Lung microvascular endothelial cell (primary cell): ENCODE measurements around the gene NRCAM. TPM values are rescaled to one million over a fixed set of nuclear protein-coding genes. Genes with fewer than 3 reads are reported as not detected.
"Not testable (repeated sequence)": the region's sequence is repeated elsewhere in the genome, so short reads cannot be mapped to it uniquely, and the experiment has no call there.

ENCODE experiments used
- DNase-seq, 2 donors: peaks; one replicate each; pipeline versions ENCODE4 v3.0.0 to v3.0.0-alpha.2; 2010; ENCODE audit warnings: low read depth in 2 of 2
- total RNA-seq: library from RNA; depleted of rRNA; stranded (reverse); fragments of >200 nt; gene quantifications from 2 replicates; pipeline ENCODE4 v1.2.1, GENCODE V29; 2014

NRCAM gene
- 1.2 and 8.7 TPM in 2 replicates for total RNA-seq

DNA sequence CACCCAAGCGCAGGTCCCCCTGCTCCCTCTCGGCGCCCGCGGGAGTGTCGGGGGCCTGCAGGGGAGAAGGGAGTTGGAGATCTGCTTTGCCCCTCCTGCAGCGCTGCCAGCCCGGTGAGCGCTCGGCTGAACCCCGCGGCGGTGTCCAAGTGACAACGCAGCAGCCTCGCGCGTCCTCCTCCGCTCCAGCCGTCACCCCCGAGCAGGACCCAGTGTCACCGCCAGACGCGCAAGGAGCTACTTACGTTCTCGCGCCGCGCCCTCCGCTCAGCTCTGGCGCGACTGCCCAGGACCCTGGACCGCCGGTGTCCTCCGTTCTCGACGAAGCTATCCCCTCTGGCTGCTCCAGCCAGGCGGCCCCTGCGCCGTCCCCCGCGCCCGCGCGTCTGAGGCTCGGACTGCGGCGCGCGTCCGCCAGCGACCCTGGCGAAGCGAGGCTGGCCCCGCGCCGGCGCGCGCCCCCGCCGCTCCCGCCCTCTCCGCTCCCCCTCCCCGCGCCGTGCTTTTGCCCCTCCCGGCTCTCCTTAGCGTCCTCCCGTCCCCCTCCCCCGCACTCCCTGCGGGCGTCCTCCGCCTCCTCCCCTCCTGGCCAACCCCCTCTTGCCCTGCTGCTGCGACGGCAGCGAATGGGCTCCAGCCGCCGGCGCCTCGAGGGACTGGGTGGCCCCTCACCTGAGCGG, at the start of gene NRCAM:
TSS of gene NRCAM (minus strand) at position 439 of the 680 bp plus-strand sequence. CDS start 216,372 bp downstream, outside the sequence.
- DNase-seq = peak; percentile 48 to 68

DNA sequence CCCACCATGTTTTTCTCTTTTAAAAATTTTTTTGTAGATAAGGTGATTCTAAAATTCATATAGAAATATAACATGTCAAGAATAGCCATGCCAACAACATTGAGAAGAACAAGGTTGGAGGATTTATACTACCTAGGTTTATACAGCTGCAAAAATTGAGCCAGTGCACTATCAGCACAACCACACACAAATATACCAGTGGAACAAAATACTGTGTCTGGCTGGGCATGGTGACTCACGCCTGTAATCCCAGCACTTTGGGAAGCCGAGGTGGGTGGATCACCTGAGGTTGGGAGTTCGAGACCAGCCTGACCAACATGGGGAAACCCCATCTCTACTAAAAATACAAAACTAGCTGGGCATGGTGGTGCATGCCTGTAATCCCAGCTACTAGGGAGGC, 48.3 kb upstream of the NRCAM start:
- not testable (repeated sequence) for DNase-seq

DNA sequence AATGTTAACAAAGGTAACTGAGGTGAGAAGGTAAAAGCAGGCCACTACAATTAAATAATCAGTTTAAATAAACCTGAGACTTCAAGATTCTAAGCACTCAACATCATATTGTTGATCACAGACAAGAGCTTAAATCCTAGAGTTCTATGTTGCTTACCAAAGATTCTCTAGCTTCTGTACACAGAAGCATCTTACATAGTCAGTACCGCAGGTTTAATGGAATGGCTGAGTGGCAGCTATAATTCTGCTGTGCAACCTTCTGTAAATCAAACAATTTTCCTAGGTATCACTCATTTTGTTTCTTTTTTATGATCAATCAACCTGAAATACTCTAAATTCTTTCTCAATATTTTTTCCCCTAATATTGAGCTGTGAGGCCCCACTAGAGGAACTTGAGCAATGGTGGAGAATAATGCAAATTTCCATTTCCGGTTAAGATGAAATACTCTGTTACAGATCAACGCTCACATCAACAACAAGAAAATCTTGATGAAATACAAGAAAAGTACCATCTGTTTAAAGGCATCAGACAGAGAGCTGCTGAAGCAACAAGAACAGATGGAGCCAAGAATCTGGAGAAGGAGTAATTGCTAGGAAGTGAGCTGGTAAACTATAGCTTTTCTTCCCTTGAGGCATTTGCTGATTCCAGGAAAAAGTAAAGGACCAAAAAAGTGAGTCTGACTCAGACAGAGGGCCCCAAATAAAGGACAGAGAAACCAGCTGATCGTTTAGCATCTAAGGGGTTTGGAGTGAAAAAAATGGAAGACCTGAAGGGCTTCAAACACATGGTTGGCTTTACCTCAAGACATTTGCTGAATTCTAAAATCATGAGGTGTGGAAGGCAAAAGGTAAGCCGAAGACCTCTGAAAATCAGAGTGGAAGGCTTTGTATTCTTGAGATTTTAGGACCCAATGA, 47.1 kb upstream of the NRCAM start:
- no peak for DNase-seq

DNA sequence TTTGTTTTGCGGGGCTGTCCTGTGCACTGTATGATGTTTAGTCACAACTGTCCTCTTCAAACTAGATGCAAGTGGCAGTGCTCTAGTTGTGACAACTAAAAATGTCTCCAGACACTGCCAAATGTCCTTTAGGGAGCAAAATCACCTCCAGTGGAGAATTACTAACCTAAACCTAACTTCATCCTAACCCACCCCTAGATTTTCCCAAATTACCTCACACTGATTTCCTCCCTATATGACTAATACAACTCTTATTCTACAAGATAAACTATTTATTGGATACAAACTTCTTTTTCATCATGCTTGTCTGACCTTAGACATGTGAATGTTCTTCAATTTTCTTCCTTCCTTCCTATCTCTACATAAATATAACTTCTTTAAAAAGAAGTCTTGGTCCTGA, 43.3 kb upstream of the NRCAM start:
- DNase-seq = peak in 1 of 2 donors; percentile 25

DNA sequence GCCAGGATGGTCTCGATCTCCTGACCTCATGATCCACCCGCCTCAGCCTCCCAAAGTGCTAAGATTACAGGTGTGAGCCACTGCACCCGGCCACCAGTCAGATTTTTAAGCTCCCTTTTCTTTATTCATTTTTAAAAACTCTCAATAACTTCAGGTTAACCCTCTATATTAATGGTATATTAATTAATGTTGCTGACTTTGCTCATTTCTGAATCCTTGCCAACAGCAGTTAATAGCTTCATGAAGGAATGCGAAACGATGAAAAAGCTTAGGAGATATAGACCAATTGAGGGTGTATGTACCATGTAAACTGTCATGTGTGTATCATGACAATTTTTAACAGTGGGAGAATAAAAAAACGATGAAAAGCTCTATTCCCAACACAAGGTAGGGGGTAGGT, 42.2 kb upstream of the NRCAM start:
- no peak for DNase-seq

DNA sequence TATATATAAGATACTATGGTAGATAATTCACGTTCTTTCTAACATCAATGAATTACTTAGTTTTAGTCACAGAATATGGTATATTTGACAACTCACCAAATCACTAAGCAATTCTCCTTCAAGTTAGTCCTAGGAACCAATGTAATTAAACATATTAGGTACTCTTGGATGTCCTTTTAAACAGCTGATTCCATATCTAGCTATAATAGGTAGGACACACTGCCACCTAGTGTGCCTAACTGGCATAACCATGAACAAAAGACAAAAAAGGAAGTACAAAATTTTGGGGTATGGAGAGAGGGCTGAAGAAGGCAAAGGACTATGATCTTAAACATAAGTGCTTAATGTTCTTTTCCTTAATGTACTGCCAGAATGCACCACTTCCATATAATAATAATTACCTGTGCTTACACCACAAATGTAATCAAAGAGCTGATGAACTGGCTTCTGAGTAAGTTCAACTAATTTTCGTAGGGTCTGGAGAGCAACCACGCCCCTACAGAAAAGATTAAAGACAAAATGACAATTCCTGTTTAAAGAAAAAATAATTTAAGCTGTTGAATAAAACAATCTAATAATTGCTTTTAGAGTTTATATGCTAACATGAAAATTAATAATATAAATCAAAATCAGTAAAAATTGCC, 41.0 kb upstream of the NRCAM start:
- DNase-seq = peak; percentile 59 to 66

DNA sequence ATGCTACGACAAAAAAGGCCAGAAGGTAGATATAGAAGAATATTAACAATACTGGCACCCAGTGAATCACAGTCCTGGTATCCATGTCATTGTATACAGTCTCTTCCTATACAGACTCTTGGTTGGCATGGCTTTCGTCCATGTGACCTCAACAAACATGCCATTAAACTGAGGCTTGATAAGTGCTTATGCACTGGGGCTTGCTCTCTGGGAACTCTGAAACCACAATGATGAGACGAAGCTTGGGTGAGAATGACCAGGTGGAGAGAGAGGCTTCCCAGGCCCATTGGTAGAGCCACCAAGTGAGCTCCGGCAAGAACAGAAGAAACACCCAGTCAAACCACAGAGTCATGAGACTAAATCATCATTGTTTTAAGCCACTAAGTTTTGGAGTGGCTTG, 36.5 kb upstream of the NRCAM start:
- peak; percentile 8 to 30 for DNase-seq

DNA sequence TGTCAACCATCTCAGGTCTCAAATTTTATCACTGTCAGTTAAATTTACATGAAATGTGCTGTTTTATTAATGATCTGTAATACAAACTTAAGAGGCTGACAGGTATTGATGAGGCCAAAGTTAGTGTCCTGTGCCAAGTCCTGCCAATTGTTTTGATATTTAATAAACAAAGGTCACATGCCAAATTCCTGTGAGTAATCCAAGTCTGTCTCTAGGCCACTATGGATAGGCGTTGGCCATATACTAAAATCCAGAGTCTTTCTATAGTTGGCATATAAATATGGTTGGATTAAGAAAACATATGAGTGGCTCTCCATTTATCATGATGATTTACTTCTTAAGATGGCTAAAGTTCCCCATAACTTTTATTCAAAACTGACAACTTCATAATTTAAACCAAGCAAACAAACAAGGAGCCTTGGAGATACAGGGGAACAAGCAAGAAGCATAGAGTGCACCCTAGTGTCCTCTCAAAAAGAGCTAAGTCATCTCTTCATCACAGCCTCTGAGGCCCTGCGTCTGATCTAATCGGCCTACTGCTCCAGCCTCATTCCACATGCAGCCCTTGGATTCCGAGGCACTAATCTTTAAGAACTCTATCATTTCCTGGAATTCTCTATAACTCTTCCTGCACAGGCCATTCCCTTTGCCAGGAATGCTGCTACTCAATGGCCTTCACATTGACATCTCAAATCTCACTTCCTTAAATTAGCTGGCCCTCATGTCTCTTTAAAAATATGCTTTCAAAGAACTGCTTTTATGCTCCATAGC, 32.7 kb upstream of the NRCAM start:
- DNase-seq = peak in 1 of 2 donors; percentile 81

DNA sequence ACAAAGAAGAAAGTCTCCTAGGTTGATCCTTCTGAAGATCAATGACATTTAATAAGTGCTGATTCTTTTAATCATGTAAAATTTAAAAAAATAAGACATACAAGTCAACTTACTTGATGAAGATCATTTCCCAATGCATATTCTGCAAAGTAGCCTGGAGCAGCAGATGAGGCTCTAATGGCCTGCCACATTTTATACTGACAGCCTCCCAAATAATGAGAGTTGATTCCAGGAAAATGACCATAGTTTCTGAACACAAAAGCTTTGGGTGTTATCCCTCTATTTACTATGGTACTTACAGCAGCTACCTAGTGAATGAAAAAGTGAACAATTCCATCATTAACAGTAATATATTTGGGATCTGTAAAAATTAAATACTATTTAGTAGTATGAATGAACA, 31.4 kb upstream of the NRCAM start:
- no peak for DNase-seq

DNA sequence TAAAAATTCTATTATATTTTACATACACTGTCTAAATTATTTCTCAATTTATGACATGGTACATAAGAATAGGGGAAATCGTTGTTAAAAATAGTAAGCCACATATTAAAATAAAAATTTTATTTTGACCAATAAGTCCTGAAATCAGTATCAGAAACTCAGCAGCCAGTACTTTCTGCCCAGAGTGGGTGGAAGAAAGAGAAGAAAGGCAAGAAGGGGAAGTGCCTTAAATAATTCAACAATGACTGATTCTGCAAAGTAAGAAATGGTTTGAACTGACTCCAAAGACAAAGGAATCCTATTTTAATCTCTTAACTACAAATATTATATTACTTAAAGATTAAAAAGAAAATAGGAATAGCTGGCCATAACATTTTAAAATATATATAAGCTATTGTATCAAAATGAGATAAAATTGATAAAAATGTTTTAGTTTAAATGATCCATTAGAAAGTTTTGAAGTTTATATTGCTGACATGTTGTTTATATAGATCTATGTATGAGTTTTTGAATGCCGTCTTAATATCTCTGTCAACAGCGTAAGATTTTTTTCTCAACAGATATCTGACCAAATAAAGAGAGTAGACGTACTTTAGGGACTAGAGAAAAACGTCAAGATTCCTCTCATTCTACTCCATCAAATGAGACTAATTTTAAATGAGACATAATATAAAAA, 30.2 kb upstream of the NRCAM start:
- DNase-seq = peak in 1 of 2 donors; percentile 55

DNA sequence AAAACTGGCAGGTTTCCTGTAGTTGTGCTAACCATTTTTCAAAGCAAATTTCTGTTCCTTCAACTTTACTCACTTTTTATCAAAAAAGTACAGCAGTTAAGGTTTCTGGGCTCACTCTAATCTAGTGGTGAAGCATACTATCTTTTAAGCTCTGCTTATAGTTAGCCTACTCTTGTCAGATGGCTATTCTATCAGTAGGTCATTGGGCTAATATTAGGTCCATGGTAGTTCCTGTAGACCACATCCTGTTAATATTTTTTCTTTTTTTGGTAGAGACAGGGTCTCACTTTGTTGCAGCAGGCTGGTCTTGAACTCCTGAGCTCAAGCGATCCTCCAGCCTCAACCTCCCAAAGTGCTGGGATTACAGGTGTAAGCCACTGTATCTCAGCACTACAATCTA, 27.9 kb upstream of the NRCAM start:
- DNase-seq = no peak

DNA sequence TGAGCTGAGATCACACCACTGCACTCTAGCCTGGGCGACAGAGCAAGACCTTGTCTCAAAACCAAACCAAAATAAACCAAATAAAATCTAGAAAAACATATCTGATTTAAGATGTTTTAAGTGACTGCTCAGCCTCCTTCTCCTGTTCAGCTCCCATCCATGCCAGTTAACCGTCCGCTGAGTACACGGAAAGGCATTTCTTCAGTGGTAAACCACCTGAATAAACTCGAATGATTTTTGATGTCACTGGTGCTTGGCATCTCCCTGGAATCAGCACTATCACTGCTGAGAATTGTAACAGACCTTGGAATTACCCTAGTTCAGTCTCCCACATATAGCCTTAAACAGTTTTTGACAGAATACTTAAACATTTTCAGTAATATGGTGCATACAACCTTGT, 24.1 kb upstream of the NRCAM start:
- DNase-seq = no peak

DNA sequence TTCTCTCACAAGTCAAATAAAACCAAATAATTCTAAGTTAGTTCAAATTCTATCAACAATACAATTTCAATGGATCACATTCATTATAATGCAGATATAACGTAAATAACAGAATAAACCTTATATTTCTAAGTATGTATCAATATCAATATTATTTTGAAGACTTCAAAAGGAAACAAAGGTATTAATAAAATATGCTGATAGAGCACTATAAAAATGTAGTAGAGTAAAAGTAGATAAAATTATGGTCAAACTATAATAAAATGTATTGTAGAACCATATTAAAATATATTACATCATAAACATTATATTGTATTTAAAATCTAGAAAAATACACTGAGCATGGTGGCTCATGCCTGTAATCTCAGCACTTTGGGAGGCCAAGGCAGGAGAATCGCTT, 23.5 kb upstream of the NRCAM start:
- no peak for DNase-seq

DNA sequence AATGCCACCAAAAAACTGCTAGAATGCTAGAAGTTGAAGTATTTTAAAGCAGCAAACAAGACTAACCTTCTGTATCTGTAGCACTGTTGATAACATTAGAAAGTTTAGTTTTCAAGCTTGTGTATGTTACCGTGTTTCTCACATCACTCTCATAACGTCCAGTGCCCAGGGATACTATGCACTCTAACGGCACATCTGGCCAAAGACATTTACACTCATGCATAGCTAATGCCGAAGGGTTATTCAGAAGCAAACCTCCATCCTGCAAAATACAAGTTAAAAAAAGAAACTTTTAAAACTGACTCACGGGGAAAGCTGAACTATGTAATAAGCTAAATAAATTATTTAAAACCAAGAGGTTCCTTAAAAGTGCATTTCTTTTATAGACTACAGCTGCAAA, 22.9 kb upstream of the NRCAM start:
- no peak for DNase-seq

DNA sequence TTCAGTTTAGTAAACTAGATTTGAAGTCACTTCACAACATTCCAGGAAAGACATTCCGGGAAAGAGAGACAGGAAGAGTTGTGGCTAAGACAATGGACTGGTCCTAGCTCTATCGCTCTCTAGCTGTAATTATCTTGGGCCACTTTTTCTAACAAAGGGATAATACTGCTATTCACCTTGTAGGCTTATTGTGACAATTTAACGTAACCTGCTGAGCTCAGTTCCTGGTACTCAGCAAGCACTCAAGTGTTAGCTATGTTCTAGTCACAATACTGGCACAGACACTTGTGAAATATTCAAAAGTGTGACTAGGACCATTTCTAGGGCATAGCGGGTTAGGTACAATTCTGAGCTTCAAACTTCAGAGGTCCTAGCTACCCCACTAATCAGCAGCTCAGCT, 12.0 kb upstream of the NRCAM start:
- DNase-seq = no peak

DNA sequence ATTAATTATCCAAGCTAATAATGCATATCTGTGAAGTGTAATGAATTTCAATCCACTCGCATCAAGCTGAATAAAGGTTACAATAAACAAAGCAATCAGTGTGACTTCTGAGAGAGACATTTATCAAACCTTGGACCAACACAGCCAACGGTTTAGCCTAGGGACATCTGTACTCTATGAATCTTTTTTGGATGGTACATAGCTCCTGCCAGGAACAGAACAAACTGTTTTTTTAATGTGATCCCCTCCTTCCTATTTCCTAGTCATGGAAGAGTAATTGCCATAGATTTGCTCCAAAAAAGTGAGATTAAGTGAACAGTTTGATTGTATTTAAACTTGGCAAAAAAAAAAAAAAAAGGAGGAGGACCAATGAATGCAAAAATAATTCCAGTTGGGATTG, 11.2 kb upstream of the NRCAM start:
- no peak for DNase-seq

DNA sequence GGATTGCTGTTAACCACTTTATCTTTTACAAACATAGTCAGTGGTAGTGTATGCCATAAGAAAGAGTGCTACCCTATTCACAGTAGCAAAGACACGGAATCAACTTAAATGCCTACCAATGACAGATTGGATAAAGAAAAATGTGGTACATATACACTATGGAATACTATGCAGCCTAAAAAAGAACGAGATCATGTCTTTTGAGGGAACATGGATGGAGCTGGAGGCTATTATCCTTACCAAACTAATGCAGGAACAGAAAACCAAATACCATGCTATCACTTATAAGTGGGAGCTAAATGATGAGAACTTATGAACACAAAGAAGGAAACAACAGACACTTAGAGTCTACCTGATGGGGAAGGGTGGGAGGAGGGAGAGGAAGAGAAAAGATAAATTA, 10.1 kb upstream of the NRCAM start:
- DNase-seq = not testable (repeated sequence)

DNA sequence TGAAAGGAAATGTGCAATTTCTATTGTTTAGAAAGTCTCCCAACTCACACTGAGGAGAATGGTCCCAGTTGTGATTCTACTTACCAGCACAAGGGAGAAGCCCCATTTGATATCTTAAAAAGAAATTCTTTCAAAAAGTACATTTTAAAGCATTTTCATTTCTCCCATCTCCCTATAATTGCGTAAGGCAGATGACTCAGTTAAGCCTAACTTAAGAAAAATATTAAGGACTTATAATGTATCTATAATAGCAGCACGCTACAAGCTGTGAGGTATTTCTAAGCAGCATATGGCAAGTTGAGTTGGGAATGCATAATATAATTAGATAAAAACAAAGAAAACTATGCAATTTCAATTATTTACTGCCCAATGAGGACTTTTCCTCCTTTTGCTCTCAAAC, 8.5 kb upstream of the NRCAM start:
- DNase-seq = no peak

DNA sequence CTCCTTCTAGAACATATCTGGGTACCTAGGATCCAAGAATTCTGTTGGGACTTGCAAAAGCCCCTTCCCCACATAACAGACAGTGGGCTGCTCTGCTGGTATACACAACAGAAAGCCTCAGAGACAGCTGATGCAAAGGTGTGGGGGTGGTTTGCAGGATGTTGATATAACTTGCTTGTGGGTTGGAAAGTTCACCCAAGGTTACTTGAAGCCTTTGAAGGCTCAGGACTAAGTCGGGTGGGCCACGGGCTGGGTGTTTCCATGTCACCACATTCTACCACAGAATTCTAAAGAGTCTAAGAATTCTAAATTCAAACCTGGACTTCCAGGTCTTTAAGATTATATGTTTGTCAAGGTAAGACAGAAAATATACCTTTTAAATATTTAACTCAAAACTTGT, 7.4 kb upstream of the NRCAM start:
- no peak for DNase-seq

DNA sequence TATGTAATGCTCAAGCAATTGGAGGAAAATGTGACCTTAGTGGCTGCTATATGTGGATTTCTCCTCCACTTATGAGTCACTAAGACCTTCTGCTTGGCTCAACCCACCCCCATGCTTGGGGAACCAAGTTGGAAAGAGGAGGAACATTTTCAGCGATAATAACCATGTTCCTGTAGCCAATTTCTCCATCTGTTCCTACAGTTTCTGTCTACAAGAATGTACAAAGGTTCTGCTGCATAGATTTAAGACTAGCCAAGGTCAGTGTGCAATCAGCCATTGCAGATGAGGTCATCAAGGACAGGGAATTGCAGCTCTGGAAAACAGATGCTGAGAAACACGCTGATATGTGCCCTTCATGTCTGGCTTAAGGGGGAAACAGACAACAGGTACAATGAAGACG, 5.6 kb upstream of the NRCAM start:
- no peak for DNase-seq

DNA sequence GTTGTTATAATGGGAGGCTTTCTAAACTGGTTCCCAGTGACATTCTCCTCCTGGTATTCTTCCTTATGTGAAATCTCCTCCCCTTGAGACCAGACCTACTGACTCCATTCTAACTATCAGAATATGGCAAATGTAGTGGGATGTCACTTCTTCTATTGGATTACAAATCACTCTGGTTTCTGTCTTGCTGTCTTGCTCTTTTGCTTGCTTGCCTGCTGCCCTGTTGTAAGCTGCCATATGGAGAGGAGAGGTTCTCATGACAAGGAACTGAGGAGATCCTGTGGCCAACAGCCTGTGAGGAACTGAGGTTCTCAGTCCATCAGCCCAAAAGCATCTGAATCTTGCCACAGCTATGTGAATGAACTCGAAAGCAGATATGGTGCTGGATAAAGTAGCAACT, 4.7 kb upstream of the NRCAM start:
- no peak for DNase-seq
